AG04449 (cell line): ENCODE results near the gene SEMA6B.

ENCODE experiments used
- CTCF ChIA-PET: fragments of 350-600 bp; formaldehyde crosslinking; extraction: SDS; loops from one replicate; lab custom pipeline; 2021; ENCODE audit warnings: antibody characterized with exemption; lab: Yijun Ruan, JAX
- POLR2A ChIA-PET: fragments of 400-600, 350-600 bp; formaldehyde crosslinking; extraction: SDS; loops from one replicate; lab custom pipeline; 2020; ENCODE audit warnings: antibody characterized with exemption, inconsistent platforms; lab: Yijun Ruan, JAX
- DNase-seq: peaks from one replicate; pipeline ENCODE4 v3.0.0-alpha.2; 2010; ENCODE audit warnings: low read depth, low spot score
- H3K4me3 ChIP-seq: 2 replicates; pipeline ENCODE4 v1.5.1; 2011; ENCODE audit warnings: low read depth, mild to moderate bottlenecking, control low read depth, low read length
- CTCF ChIP-seq: IDR thresholded peaks from one replicate; pipeline ENCODE4 v1.5.1; 2011; ENCODE audit warnings: mild to moderate bottlenecking, moderate library complexity, low read length, control low read depth, inconsistent platforms; ENCODE audit not compliant: insufficient read depth; ENCODE audit errors: missing control alignments

SEMA6B gene

GRCh38 chr19:4525563-4526002 lies 33.9 kb downstream of the SEMA6B start:
- H3K4me3 ChIP-seq: no peak overlapping the region
- ChIA-PET POLR2A (interaction anchor here (1.0 kb wide), 1 partner anchor 10 kb away, joined by 4 read pairs; the partner anchor contains the start of gene PLIN5), CTCF (interaction anchor here (0.6 to 5.8 kb wide), 25 partner anchors 9 to 261 kb away, joined by 3 to 84 read pairs (median 3); partner anchors contain the start of genes CHAF1A, LRG1 and PLIN5)
- TF ChIP-seq CTCF: no peak
- no peak for DNase-seq

- POLR2A ChIA-PET: interaction anchor here (1.0 kb wide), 1 partner anchor 10 kb away, joined by 4 read pairs; the partner anchor contains the start of gene PLIN5
- H3K4me3 ChIP-seq: no peak overlapping the region
- CTCF ChIA-PET: interaction anchor here (0.6 to 5.8 kb wide), 23 partner anchors 9 to 261 kb away, joined by 3 to 84 read pairs (median 4); partner anchors contain the start of genes CHAF1A, LRG1 and PLIN5
- TF ChIP-seq CTCF: peak; percentile 83
- DNase-seq: no peak
These were observed 34.5 kb downstream of the SEMA6B start for GRCh38 chr19:4524808-4525562.

GRCh38 chr19:4523306-4524110 lies 36.0 kb downstream of the SEMA6B start:
- CTCF ChIA-PET: interaction anchor here (0.8 to 5.8 kb wide), 14 partner anchors 7 to 277 kb away, joined by 3 to 84 read pairs (median 6); partner anchors contain the start of genes PLIN5, SEMA6B and YJU2
- no peak for DNase-seq
- H3K4me3 ChIP-seq: no peak overlapping the region
- POLR2A ChIA-PET: no interaction called here
- peak; percentile 76 for TF ChIP-seq CTCF

- DNase-seq: no peak
- no peak for TF ChIP-seq CTCF
- no peak overlapping the region for H3K4me3 ChIP-seq
- CTCF ChIA-PET: interaction anchor here (1.0 to 5.8 kb wide), 7 partner anchors 14 to 275 kb away, joined by 3 to 84 read pairs (median 19); partner anchors contain the start of genes PLIN5 and YJU2
- POLR2A ChIA-PET: no interaction called here
These were observed 37.0 kb downstream of the SEMA6B start for GRCh38 chr19:4522291-4523002.

- DNase-seq: no peak
- H3K4me3 ChIP-seq: no peak overlapping the region
- ChIA-PET CTCF (interaction anchor here (1.1 to 5.8 kb wide), 4 partner anchors 13 to 113 kb away, joined by 3 to 84 read pairs (median 12); partner anchors contain the start of gene PLIN5), POLR2A (no interaction called here)
- TF ChIP-seq CTCF: no peak
These were observed 37.6 kb downstream of the SEMA6B start for GRCh38 chr19:4521888-4522242.
